GM19193 (cell line): ENCODE results near the gene UGT2A3.

Experiments used
- POLR2A ChIP-seq: IDR thresholded peaks from 4 replicates; pipeline ENCODE4 v1.6.1; 2011; ENCODE audit not compliant: insufficient read depth, insufficient read length; ENCODE audit errors: extremely low read depth

Gene UGT2A3

DNA sequence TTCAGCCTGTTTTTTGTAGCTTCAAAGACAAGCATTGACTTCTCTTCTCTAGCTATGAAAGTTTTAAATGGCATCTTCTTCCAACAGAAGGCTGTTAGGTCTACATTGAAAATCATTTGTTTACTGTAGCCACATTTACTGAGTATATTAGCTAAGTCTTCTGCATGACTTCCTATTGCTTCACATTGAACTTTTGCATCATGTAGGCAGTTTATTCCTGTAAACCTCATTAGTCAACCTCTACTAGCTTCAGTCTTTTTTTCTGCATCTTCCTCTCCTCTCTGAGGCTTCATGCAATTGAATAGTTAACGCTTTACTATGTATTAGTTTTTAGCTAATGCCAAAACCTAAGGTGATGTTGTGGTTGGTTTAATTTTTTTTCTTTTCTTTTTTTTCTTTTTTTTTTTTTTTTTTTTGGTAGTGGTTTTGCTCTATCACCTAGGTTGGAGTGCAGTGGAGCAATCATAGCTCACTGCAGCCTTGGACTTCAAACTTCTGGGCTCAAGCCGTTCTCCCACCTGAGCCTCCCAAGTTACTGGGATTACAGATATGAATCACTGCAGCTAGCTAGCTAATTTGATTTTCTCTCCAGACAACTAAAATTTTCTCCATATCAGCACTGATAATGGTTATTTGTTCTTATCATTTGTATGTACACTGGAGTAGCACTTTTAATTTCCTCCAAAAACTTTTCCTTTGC lies 3.4 kb downstream of the UGT2A3 start:
- no peak for TF ChIP-seq POLR2A

DNA sequence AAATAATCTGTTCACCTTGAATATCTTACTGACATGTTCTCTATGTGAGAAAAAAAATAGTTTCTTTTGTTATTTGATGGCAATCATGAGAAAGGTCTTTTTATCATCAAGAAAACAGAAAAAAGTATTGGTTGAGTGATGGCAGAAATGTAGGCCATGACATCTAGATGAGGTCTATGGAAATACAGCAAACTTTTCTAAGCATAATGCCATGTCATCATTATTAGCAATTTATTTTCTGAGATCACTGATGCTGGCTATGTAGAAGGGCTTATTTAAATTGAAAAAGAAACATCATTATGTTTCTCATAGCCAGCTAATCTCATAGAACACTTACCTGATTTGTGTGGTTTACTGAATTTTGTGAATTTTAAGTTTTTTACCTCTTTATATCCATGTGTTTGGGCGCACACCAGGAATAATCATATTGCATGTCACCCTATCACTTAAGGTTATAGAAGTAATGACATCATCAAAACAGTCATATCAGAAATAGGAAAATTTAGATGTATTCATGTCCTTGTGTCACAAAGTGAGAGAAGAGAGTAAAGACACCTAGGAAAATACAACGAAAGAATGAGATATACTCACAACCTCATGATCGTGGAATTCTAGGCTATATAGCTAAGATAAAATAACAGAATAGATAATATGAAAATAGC lies 22.4 kb downstream of the UGT2A3 start:
- no peak for TF ChIP-seq POLR2A

GRCh38 chr4:68927165-68927564 lies 24.4 kb downstream of the UGT2A3 start:
- TF ChIP-seq POLR2A, result no peak

GRCh38 chr4:68921051-68921450 lies 30.6 kb downstream of the UGT2A3 start:
- no peak for TF ChIP-seq POLR2A

- TF ChIP-seq POLR2A, result no peak
Observed at GRCh38 chr4:68917016-68917415, 34.6 kb downstream of the UGT2A3 start.

DNA sequence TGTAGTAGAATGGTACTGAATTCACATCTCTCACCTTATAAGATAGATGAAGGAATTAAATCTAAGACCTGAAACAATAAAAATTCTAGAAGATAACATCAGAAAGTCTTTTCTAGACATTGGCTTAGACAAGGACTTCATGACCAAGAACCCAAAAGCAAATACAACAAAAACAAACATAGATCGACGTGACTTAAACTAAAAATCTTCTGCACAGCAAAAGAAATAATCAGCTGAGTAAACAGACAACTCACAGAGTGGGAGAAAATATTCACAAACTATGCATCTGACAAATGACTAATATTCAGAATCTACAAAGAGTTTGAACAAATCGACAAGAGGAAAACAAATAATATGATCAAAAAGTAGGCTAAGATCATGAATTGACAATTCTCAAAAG lies 38.8 kb downstream of the UGT2A3 start:
- no peak for TF ChIP-seq POLR2A

GRCh38 chr4:68909385-68909784 lies 42.2 kb downstream of the UGT2A3 start:
- TF ChIP-seq POLR2A, result no peak

DNA sequence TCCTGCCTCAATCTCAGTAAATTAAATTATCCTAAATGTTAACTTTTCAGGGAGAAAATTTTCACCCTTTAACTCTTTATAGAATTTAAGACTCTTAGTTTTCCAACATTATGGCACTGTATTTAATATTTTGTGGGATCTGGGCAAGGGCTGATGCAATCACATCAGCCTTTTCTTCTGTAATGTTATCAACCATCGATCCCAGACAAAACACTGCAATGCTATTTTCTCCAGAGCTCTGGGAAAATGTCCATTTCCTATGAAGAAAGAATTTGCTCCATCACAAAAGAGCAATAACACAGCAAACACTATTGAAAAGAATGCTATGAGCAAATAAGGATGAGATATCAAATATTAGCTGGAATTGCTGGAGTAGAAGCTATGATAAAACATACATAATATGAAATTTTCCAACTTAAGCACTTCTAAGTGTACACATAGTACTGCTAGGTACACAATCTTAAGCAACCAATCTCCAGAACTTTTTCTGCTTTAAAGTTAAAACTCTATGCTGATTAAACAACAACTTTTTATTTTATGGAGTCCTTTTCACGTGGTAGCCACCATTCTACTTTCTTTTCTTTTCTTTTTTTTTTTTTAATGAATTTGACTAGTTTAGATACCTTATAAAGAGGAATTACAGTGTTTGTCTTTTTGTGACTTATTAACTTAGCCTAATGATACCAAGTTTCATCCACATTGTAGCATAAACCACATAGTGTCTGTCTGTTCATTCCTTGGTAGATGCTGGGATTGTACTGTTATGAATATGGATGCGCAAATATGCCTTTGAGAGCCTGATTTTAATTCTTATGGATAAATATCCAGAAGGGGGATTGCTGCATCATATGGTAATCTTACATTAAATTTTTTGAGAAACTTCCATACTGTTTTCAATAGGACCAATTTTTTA lies 43.6 kb downstream of the UGT2A3 start:
- TF ChIP-seq POLR2A, result no peak

GRCh38 chr4:68907245-68907644 lies 44.4 kb downstream of the UGT2A3 start:
- TF ChIP-seq POLR2A, result no peak

- TF ChIP-seq POLR2A, result no peak
Observed at GRCh38 chr4:68906780-68907137, 44.8 kb downstream of the UGT2A3 start.

- TF ChIP-seq POLR2A, result no peak
Observed at GRCh38 chr4:68905939-68906779, 45.4 kb downstream of the UGT2A3 start.

- TF ChIP-seq POLR2A, result no peak
Observed at GRCh38 chr4:68905598-68905938, 46.0 kb downstream of the UGT2A3 start.

DNA sequence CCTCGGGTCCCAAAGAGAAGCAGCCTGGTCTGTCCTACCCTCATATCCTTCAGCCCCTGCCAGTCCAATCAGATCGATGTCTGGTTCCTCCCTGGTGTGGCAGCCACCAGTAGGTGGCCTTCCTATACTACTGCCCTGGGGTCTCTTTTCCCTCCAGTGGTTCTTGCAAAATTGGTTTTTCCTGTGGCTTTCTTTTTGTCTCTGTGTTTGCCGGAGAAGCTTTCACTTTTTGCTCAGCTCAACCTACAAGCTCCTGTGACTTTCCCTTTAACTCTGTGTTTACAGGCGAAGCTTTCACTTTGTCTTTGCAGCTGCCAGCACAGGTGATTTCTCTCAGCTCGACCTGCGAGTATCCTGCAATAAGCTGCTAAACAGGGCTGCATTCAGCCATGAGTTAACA lies 46.8 kb downstream of the UGT2A3 start:
- TF ChIP-seq POLR2A, result no peak

DNA sequence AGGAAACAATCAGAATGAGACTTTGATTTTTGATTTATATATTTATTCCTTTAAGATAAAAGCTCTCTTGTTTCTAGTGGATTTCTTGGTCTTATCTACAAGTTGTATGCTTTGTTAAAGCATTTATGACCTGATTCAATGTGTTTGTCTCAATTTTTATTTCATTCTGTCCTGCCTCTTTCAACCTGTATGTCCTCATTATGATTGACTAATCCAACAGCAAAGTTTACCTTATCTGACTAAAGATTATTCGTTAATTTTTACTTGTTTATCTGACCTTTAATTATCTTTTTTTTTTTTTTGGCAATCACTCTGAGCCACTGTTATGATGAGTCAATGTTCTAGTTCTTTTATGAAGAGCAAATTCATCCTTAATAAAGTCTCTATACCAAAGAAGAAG lies 54.9 kb downstream of the UGT2A3 start:
- no peak for TF ChIP-seq POLR2A
